ENCODE results near the gene MPPED2. TPM values are rescaled to one million over a fixed set of nuclear protein-coding genes. Genes with fewer than 3 reads are reported as not detected.

Gene MPPED2
- polyA plus RNA-seq, 4 donors: 16.2 to 23.1 (median 19.0) TPM

GRCh38 chr11:30423886-30424285 is 162.3 kb downstream of the MPPED2 start:
- peak in 1 of 4 donors; percentile 78 for DNase-seq (ENCODE audit: low read depth in 4 of 4, low spot score in 2 of 4)

GRCh38 chr11:30423279-30423648 is 162.9 kb downstream of the MPPED2 start:
- no peak for DNase-seq (ENCODE audit: low read depth in 4 of 4, low spot score in 2 of 4)

- no peak for DNase-seq (ENCODE audit: low read depth in 4 of 4, low spot score in 2 of 4)
These were observed 163.5 kb downstream of the MPPED2 start for GRCh38 chr11:30422447-30423278.

GRCh38 chr11:30420233-30420787 is 165.8 kb downstream of the MPPED2 start:
- DNase-seq (ENCODE audit: low read depth in 4 of 4, low spot score in 2 of 4): no peak

GRCh38 chr11:30414806-30415205 is 171.3 kb downstream of the MPPED2 start:
- DNase-seq (ENCODE audit: low read depth in 4 of 4, low spot score in 2 of 4): no peak

GRCh38 chr11:30414244-30414643 is 171.9 kb downstream of the MPPED2 start:
- DNase-seq (ENCODE audit: low read depth in 4 of 4, low spot score in 2 of 4): no peak

- no peak for DNase-seq (ENCODE audit: low read depth in 4 of 4, low spot score in 2 of 4)
These were observed 173.6 kb downstream of the MPPED2 start for GRCh38 chr11:30412509-30412908.

GRCh38 chr11:30411383-30411782 is 174.8 kb downstream of the MPPED2 start:
- no peak for DNase-seq (ENCODE audit: low read depth in 4 of 4, low spot score in 2 of 4)

- no peak for DNase-seq (ENCODE audit: low read depth in 4 of 4, low spot score in 2 of 4)
These were observed 179.0 kb downstream of the MPPED2 start for GRCh38 chr11:30406978-30407762.

- no peak for DNase-seq (ENCODE audit: low read depth in 4 of 4, low spot score in 2 of 4)
These were observed 180.8 kb downstream of the MPPED2 start for GRCh38 chr11:30405385-30405784.

GRCh38 chr11:30404136-30404535 is 182.0 kb downstream of the MPPED2 start:
- no peak for DNase-seq (ENCODE audit: low read depth in 4 of 4, low spot score in 2 of 4)

GRCh38 chr11:30395751-30396150 is 190.4 kb downstream of the MPPED2 start:
- peak in 1 of 4 donors; percentile 39 for DNase-seq (ENCODE audit: low read depth in 4 of 4, low spot score in 2 of 4)

GRCh38 chr11:30393012-30393411 is 193.1 kb downstream of the MPPED2 start:
- DNase-seq (ENCODE audit: low read depth in 4 of 4, low spot score in 2 of 4): no peak

GRCh38 chr11:30392221-30392784 is 193.8 kb downstream of the MPPED2 start:
- DNase-seq (ENCODE audit: low read depth in 4 of 4, low spot score in 2 of 4): peak in 2 of 4 donors; percentile 48 to 49

- DNase-seq (ENCODE audit: low read depth in 4 of 4, low spot score in 2 of 4): no peak
These were observed 197.2 kb downstream of the MPPED2 start for GRCh38 chr11:30388957-30389356.

- DNase-seq (ENCODE audit: low read depth in 4 of 4, low spot score in 2 of 4): no peak
These were observed 198.0 kb downstream of the MPPED2 start for GRCh38 chr11:30387891-30388861.

- DNase-seq (ENCODE audit: low read depth in 4 of 4, low spot score in 2 of 4): no peak
These were observed 204.3 kb downstream of the MPPED2 start for GRCh38 chr11:30381879-30382278.

- no peak for DNase-seq (ENCODE audit: low read depth in 4 of 4, low spot score in 2 of 4)
These were observed 205.3 kb downstream of the MPPED2 start for GRCh38 chr11:30380846-30381245.

GRCh38 chr11:30377347-30377746 is 208.8 kb downstream of the MPPED2 start:
- DNase-seq (ENCODE audit: low read depth in 4 of 4, low spot score in 2 of 4): no peak

- no peak for DNase-seq (ENCODE audit: low read depth in 4 of 4, low spot score in 2 of 4)
These were observed 216.0 kb downstream of the MPPED2 start for GRCh38 chr11:30370164-30370563.

Measured in left renal cortex interstitium (tissue), 4 donors.